ENCODE measurements around the gene MARK3. TPM values are rescaled to one million over a fixed set of nuclear protein-coding genes. Genes with fewer than 3 reads are reported as not detected.

Gene MARK3
- total and polyA plus RNA-seq, 2 experiments from 2014 or later = 72.9 to 88.3 TPM

DNA sequence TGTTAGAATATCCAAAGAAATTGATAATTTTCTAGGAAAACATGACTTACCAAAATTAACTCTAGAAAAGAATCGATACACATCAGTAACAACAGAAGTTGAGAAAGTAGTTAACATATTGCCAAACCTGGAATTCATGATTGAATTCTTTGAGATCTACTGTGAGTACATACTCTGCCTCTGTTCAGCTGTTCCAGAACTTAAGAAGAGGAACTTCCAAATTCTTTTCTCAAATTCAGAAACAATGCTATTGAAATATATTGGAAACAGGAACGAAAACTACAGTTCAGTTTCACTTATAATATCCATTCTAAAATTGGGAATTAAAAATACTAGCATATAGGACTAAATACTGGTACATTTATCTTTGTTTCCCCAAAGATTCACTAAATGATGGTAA is 57.9 kb downstream of the MARK3 start:
- Histone ChIP-seq H3K4me1 (ENCODE audit: low read depth) (peaks cover 13% of the 10 kb centered on the region), H3K36me3 (peaks cover 4% of the 10 kb centered on the region), H3K27me3 (no peaks in the 10 kb centered on the region), H3K4me3 (no peak overlapping the region), H3K27ac (no peak overlapping the region), H3K9me3 (ENCODE audit: low read depth) (no peaks in the 10 kb centered on the region)
- no peak for DNase-seq (ENCODE audit: low read depth in 1 of 2, low spot score in 1 of 2)
- TF ChIP-seq, protein P1, sequence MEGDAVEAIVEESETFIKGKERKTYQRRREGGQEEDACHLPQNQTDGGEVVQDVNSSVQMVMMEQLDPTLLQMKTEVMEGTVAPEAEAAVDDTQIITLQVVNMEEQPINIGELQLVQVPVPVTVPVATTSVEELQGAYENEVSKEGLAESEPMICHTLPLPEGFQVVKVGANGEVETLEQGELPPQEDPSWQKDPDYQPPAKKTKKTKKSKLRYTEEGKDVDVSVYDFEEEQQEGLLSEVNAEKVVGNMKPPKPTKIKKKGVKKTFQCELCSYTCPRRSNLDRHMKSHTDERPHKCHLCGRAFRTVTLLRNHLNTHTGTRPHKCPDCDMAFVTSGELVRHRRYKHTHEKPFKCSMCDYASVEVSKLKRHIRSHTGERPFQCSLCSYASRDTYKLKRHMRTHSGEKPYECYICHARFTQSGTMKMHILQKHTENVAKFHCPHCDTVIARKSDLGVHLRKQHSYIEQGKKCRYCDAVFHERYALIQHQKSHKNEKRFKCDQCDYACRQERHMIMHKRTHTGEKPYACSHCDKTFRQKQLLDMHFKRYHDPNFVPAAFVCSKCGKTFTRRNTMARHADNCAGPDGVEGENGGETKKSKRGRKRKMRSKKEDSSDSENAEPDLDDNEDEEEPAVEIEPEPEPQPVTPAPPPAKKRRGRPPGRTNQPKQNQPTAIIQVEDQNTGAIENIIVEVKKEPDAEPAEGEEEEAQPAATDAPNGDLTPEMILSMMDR (IDR thresholded peaks at IDR 0.05; ENCODE audit: low read depth, low read length) = no peak

DNA sequence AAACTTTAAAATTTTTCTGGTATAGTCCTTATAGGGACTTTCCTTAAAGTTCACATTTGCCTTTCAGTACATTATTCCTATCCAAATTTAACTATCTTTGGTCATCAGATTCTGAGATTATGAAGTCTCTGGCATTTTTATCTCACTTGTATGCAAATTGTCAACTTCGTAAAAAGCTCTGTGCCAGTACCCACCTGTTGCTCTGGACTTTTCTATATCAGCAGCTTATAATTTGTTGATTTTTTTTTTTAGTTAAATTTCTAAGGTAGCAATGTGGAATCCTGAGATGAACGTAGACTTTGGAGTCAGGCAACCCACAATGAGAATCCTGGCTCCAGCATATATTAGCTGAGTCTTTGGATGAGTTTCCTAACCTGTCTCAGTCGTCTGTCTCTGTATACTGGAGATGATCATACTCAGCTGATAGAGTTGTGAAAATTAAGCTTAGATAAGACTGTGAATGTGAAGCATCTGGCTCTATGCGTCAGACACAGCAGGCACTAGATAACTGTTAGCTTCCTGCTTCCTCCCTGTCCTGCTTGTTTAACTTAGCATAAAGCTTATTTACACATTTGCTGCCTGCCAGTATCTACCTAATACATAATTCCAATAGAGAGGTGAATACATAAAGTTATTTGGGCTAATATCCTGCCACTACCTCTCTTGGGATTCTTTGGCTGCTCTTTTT is 59.8 kb downstream of the MARK3 start:
- peak overlapping the region; percentile 63 for H3K27ac ChIP-seq
- no peaks in the 10 kb centered on the region for H3K9me3 ChIP-seq (ENCODE audit: low read depth)
- H3K27me3 ChIP-seq = no peaks in the 10 kb centered on the region
- DNase-seq (ENCODE audit: low read depth in 1 of 2, low spot score in 1 of 2) = peak in 1 of 2 donors; percentile 72
- peaks cover 21% of the 10 kb centered on the region for H3K4me1 ChIP-seq (ENCODE audit: low read depth)
- TF ChIP-seq, protein P1 (IDR thresholded peaks at IDR 0.05; ENCODE audit: low read depth, low read length) = no peak
- H3K4me3 ChIP-seq = no peak overlapping the region
- peaks cover 4% of the 10 kb centered on the region for H3K36me3 ChIP-seq

DNA sequence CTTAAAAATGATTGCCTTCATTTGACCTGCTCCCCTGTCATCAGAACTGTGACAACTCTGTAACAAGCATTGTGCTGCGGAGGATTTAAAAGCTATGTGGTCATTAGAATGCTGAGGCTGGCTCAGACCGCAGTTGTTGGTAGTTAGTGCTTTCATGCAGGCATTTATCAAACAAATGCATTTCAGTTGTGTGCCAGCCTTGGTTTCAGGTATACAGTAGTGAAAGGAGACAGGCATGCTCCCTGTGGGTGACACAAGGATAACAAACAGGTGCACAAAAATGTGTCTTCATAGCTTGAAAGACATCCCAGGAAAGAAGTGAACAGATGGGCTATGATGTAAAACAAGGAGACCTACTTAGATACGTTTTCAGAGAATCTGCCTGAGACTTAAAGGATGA is 60.6 kb downstream of the MARK3 start:
- no peak overlapping the region for H3K4me3 ChIP-seq
- no peaks in the 10 kb centered on the region for H3K27me3 ChIP-seq
- H3K9me3 ChIP-seq (ENCODE audit: low read depth) = no peaks in the 10 kb centered on the region
- DNase-seq (ENCODE audit: low read depth in 1 of 2, low spot score in 1 of 2) = no peak
- H3K4me1 ChIP-seq (ENCODE audit: low read depth) = peaks cover 24% of the 10 kb centered on the region
- H3K36me3 ChIP-seq = no peaks in the 10 kb centered on the region
- TF ChIP-seq, protein P1 (IDR thresholded peaks at IDR 0.05; ENCODE audit: low read depth, low read length) = no peak
- H3K27ac ChIP-seq = peak overlapping the region; percentile 63

DNA sequence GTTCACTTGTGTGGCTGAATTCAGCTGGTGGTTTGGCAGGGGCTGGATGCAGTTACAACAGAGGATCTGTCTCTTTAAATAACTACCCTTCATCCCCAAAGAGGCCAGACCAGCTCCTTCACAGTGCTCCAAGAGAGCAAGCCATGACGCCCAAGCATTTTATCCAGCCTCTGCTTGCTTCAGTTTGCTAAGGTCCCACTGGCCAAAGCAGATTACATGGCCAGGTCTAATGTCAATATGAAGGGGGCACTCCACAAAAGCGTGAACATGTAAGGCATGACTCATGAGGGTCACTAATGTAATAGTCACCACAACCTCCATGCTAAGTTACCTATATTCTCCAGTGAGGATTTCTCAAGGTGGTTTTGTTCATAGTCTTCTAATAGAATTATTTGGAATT is 62.9 kb downstream of the MARK3 start:
- TF ChIP-seq, protein P1 (IDR thresholded peaks at IDR 0.05; ENCODE audit: low read depth, low read length) = no peak
- Histone ChIP-seq H3K27ac (no peak overlapping the region), H3K4me3 (no peak overlapping the region), H3K4me1 (ENCODE audit: low read depth) (peaks cover 24% of the 10 kb centered on the region), H3K9me3 (ENCODE audit: low read depth) (no peaks in the 10 kb centered on the region), H3K36me3 (peaks cover 4% of the 10 kb centered on the region), H3K27me3 (no peaks in the 10 kb centered on the region)
- no peak for DNase-seq (ENCODE audit: low read depth in 1 of 2, low spot score in 1 of 2)

DNA sequence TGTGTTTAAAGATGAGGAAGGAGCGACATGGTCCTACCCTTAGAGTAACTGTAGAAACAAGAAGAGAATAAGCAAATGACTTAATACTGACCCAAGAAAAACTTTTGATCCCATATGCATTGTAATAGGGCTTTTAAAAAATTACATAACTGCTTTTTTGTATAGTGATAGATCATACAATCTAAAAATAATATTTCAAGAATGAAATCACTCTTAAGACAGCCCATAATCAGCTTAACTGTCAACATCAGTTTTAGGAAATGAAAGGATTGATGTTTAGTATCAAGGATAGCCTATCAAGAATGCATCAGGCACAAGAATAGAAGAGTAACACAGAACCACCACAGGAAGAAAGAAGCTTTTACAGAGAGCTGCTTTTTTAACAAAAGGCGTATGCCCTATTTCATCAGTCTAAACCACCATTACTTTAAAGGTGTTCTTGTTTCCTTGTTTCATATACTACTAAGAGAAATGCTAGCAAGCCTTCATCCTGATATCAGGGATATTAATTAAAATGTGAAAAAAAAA is 64.5 kb downstream of the MARK3 start:
- TF ChIP-seq, protein P1 (IDR thresholded peaks at IDR 0.05; ENCODE audit: low read depth, low read length) = no peak
- Histone ChIP-seq H3K36me3 (peaks cover 4% of the 10 kb centered on the region), H3K4me3 (no peak overlapping the region), H3K4me1 (ENCODE audit: low read depth) (peaks cover 23% of the 10 kb centered on the region), H3K9me3 (ENCODE audit: low read depth) (no peaks in the 10 kb centered on the region), H3K27ac (no peak overlapping the region), H3K27me3 (no peaks in the 10 kb centered on the region)
- no peak for DNase-seq (ENCODE audit: low read depth in 1 of 2, low spot score in 1 of 2)

All from cardiac muscle cell (in vitro differentiated cells and primary cell).